ENCODE data around the gene SCN5A.

Gene SCN5A

DNA sequence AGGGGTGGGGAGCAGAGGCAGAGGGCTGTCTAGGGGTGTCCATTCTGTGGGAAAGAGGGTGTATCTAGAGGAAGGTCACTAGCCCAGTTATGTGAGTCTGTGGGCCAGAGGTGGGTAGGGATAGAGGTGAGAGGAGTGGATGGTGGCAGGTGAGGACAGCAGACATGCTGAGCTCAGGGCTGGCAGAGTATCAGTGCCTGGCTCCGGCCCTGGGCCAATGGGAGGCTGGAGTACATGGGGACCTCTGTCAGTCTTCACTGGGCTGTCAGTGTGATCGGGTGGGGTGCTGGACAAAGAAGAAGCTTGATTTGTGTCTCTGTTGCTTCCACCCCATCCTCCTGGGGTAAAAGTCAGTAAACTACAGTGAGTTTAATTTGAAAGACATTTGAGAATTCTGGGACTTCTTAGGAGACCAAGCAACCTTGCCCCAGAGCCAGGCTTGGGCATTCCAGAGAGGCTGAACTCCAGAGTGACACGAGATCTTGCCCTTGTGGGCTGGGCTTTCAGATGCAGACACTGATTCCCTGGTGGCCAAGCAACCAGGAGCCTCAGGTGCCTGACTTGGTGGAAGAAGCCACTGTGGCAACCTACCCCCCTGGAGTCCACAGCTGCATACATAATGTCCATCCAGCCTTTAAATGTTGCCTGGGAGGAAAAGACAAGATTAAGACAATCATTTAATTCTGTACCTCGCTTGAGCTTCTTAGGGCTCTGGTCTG is 92.7 kb downstream of the SCN5A start:
- no peak for DNase-seq

DNA sequence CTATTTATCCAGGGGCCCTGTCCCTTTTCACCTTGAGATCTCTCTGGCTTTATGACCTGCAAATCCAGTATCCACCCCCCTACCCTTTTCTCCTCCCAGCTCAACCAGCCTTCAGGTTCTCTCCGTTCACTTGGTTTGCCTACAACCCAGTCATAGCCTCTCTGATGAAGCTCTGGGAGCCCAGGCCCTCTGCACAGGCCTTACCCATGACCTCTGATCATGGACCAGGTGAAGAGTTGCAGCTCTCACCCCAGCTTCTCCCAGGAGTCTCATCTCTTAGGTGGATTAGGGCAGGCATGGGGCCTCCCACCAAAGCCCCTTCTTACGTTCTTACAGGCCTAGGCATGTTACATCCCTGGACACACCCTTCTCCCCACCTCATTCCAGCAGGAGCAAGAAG is 93.6 kb downstream of the SCN5A start:
- no peak for DNase-seq

DNA sequence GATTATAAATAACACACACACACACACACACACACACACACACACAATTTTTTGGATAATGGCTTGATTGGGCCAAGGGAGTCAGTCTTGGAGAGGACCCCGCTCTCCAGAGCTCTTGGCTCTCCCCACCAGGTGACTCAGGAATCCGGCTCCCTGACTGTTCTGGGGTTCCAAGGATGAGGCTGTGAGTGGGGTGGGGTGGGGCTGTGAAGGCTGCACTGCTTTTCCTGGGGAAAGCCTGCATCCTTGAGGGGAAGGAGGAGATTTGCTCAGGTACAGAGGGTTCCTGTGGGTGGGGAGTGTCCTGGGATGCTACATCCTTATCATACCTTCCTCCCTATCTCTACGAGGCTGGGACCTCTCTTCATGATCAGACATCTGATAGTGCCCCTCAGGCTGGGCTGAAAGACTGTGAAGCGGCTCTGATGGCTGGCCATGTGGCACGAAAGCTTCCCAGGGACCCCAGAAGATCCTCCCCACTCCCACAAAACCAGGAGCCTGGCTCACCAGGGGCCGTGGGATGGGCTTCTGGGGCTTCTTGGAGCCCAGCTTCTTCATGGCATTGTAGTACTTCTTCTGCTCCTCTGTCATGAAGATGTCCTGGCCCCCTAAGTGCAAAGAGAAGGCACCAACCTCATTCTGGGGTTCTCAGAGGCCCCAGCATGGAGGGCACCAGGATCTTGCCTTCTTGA is 94.2 kb downstream of the SCN5A start:
- DNase-seq: no peak

DNA sequence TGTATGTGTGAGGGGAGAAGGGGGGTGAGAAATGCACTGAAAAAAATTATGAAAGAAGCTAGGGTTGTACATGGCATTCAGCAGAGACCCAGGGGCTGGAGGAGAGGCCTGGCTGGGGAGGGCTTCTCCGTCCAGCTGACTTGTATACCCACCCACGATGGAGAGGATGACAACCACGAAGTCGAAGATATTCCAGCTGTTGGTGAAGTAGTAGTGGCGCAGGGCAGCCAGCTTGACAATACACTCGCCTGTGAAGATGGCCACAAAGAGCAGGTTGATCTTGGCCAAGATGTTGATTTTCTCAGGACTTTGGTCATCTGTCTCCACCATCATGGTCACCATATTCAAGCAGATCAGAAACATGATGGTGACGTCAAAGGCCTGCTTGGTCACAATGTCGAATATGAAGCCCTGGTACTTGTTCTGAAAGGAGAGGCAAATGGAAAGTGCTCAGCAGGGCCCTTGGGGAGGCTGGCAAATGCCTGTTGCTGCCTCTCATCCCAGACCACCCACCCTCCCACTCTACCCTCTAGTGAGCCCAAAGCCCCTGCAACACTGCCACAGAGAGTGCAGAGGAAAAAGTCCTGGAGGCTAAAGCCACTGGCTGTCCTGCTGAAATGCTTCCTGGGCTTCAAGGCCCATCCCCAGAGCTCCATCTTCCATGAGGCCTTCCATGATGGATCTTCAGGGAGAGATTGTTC is 95.2 kb downstream of the SCN5A start:
- DNase-seq: no peak

DNA sequence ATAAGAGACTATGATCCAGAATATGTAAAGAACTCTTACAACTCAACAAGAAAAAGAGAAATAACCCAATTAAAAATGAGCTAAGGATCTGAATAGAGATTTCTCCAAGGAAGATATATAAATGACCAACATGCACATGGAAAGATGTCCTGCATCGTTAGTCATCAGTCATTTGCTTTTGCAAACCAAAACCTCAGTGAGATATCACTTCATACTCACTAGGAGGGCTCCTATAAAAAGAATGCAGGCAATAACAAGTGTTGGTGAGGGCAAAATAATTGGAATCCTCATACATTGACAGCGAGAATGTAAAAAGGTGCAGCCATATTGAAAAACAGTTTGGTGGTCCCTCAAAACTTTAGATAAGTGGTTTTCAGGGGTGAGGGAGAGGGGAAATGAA is 96.4 kb downstream of the SCN5A start:
- no peak for DNase-seq

DNA sequence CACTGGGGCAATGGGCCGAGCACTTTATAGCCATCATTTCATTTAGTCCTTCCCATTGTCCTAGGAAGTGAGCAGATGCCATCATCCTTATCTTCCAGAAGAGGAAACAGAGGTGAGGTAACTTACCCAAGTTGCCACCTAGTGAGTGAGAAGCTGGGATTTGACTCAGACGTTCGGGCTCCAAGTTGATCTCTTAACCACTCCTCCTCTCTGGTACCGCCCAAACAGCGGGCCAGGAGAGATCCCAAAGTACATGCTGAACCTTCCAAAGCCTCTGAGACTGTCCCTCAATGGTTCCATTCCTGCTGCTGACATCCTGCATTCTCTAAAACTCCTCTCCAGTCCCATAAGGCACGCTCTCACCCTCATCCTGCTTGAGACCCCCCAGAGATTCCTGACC is 97.1 kb downstream of the SCN5A start:
- DNase-seq: no peak

DNA sequence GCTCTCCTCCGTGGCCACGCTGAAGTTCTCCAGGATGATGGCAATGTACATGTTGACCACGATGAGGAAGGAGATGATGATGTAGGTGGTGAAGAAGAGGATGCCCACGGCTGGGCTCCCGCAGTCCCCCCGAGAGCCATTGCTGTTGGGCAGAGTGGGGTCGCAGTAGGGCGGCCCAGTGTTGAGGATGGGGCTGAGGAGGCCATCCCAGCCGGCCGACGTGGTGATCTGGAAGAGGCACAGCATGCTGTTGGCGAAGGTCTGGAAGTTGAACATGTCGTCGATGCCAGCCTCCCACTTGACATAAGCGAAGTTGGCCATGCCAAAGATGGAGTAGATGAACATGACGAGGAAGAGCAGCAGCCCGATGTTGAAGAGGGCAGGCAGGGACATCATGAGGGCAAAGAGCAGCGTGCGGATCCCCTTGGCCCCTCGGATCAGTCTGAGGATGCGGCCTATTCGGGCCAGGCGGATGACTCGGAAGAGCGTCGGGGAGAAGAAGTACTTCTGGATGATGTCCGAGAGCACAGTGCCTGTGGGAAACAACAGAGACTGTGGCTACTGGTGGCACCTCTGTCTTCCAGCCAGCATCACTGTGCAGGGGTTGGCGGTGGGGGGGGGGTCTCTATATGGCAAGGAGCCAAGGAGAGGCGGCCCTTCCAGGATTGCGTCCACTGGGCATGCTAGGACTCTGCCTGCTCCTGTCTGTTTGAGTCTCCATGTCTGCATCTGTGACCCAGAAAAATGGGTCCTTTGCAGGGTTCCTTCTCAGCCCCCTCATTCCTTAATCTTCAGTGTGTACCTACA is 98.3 kb downstream of the SCN5A start:
- DNase-seq: no peak

DNA sequence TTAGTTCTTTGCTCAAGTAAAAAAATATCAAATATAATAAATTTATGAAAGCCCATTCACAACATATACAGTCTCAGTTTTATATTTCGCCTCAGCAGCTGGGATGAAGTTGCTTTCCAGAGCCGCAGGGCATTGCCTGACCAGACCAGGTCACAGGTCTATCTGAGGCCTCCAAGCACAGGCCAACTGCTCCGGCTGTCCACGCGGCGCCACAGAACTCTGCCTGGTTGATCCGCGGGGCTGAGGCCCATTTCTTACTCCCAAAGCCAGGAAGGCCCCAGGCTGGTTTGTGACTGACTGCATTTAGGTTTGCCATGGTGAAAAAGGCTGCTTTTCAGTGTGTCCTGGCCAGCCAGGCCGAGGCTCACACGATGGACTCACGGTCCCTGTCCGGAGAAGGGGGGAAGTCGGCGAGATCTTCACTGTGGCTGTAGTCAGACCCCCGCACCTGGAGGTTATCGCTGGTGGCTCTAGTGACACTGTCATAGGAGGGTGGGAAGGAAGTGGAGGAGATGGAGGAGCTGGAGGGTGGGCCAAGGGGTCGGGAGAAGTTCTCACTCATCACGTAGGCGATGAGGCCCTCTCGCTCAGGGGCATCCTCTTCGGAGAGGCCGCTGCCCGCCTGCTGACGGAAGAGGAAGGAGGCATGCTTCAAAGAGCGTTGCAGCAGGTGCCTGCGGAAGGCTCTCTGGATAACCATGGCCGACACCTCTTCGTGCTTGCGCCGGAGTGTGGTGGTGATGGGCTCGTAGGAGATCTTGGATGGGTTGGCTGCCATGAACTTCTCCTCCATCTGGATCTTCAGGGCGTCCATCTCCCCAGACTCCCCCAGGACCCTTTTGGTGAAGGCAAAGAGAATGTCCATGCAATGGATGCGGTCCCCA is 99.3 kb downstream of the SCN5A start:
- no peak for DNase-seq

DNA sequence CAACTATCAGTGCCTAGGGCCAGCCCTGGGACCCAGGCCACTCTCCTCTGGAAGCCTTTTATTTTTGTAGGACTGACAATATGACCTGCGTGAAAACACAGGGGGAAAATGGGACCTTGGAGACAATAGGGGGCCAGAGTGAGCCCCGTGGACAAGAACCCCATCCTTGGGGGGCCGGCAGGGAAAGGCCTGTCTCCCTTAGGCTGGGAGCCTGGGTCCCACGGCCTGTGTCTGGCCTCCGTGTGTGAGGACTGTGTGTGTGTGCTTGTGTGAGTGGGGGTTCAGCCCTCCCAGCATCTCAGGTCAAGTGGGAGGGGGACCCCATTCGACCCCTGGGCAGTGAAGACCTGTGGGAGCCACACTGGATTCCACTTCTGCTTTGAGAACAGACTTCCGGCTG is 100.0 kb downstream of the SCN5A start:
- no peak for DNase-seq

DNA sequence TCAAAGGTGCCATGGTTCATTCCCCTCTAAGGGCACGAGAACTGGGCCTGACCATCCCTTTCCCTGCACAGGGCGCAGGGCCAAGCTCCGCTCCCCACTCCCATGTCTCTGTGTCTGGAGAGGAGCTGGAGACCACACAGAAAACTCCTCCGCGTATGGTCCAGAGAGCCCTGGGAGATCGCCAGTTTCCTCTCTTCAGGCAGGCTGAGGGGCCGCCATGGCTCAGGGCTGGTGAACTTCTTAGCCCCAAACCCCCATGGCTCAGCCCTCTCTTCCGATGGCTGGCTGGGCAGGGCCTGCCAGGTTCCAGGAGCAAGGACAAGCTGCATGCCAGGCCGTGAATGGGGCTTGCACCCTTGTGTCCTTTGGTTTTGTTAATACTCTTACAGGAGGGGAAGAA is 100.4 kb downstream of the SCN5A start:
- no peak for DNase-seq

DNA sequence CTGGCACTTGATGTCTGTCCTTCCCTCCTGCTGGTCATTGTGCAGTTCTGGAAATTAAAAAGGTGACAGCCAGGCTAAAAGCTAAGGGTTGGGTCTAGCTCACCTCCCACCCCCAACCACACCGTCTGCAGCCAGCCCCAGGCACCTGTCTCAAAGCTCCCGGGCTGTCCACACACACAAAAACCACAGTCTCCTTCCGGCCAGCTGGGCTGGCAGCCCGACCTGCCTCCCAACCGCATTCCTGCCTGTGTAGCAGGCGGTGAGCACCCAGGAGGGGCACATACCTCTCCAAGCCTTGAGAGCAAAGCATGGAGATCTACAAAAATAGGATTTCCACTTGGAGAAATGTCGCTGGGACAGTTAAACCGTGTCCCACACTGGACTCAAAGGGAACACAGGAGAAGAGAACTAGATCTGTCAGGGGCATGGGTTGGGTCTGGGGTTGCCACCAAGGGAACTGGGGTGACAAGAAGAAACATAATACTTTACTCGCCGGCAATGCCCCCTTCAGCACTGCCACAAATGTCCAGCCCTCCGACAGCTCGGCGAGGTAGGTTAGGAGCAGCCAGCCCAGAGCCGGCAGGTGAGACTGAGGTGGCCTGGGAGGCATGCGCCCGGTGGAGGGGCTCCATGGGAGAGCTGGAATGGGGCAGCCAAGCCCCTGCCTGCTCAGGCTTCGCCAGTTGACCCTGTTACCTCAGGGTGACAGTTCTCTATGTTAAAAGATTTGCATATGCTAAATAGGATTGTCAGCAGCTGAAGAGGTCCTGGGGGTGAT is 101.1 kb downstream of the SCN5A start:
- no peak for DNase-seq

DNA sequence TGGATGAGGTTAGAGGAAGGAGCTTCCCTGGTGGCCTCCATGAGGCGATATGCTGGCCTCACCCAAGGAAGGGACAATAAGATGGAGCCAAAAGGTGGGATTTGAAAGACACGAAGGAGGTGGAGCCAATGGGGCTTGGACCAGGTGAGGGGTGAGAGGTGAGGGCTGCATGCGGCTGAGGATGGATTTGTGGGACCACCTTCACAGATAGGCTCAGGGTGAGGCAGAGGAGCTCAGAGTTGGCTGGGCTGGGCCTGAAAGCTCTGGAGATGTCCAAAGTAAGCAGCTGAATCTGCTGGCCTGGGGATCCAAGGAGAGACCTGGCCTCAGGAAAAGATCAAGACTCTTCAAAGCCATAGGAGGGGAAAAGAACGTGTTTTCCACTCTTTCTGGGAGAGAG is 103.5 kb downstream of the SCN5A start:
- no peak for DNase-seq

DNA sequence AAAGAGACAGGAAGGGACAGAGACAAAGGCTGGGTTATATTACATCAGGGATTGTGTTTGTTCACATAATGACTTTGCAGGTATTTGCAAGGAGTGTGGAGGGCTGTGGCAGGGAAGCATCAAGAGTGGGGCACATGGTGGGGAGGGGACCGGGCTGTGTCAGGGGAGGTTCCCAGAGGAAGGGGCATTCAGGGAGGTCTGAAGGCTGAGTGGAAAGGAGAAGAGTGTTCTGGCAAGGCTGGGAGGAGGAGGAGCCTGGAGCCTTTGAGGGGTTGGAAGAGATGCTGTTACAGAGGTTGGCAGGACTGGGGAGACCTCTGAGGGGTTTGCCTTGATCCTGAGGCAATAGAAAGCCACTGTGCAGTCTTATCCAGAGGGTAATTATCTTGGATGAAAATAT is 103.9 kb downstream of the SCN5A start:
- DNase-seq: no peak

DNA sequence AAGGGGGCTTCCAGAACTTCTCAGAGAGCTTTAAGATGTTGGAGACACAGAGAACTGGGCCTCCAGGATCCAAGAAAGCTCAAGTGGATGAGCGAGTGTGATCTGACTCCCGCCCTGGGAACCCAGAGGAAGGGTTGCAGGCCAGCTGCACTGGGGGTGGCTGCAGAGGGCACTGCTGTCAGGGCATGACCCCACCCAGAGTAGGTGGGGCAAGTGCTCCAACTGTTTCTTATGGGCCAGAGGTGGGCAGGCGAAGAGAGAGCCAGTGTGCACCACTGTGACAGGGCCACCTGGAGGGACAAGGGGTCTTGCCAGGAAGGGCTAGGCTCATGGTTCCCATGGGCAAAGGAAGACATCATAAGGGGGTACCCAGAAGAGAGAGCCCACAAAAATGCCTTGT is 104.6 kb downstream of the SCN5A start:
- DNase-seq: no peak

DNA sequence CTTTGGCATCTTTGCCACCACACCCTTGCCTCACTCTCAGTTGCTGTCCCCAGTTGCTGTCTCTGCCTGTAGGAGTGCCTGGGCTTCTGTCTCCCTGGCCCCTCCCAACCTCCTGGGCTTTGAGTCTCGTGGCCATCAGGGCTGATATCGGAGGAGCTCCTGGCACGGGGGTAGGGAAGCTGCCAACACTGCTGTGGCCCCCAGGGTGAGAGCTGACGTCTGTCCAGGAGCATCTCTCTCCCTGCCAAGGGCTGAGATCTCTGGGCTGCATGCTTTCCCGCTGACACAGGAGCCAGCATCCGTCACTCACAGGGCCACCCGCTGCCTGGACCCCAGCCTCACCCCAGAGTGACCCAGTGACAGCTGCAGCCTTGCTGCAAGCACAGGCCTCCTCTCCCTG is 105.9 kb downstream of the SCN5A start:
- DNase-seq: no peak

DNA sequence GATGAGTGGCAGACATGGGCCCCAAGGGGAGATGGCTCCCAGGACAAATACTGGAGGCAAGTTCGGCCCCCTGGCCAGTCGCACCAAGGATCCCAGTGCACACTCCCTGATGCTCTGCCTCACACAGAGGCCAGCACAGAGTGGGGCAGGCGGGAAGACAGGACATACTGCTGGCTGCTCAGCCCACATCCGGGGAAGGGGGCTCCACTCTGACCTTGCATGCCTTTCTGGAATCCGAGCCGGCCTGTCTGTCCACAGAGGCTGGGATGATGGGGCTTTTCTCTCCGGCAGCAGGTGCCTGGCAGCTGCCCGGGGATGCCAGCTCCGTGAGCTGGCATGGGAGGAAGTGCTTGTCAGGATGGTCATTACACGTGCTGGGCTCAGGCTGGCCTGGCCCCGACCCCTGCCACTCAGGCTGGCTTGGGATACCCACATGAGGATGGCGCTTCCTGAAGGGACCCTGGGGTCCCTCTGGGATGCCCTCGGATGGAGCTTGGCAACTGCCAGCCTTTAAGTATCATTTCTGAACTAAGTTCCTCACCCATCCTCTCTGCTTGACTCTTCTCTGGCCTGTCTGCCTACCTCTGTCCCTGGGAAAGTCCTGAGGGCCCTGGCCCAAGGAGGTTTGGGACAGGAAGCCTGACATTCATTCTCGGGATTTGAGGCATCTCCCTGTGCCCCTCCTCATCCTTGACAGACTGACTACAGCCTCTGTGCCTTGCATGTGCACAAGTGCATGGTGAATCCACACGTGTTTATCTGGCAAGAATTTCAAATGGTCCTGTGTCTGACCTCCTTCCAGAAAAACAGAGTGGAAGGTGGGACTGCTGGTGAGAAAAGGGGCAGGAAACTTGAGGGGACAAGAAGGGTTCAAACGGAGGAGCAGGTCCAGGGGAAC is 106.8 kb downstream of the SCN5A start:
- DNase-seq: no peak

DNA sequence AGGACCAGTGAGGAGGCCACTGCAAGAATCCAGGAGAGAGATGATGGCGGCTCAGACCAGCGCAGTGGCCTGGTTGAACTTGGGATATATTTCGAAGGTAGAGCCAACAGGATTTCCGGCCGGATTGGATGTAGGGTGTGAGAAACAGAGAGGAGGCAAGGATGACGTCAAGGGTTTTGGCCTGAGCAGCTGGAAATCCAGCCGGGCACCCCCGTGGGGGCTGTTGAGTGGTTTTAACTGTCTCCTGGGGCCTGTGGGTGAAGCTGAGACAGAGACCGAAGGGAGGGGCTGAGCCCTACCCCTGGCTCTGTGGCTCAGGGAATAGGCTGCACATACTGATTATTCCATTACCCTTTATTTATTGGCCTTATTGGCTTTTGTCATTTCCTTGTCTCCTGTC is 107.7 kb downstream of the SCN5A start:
- DNase-seq: peak; percentile 18

DNA sequence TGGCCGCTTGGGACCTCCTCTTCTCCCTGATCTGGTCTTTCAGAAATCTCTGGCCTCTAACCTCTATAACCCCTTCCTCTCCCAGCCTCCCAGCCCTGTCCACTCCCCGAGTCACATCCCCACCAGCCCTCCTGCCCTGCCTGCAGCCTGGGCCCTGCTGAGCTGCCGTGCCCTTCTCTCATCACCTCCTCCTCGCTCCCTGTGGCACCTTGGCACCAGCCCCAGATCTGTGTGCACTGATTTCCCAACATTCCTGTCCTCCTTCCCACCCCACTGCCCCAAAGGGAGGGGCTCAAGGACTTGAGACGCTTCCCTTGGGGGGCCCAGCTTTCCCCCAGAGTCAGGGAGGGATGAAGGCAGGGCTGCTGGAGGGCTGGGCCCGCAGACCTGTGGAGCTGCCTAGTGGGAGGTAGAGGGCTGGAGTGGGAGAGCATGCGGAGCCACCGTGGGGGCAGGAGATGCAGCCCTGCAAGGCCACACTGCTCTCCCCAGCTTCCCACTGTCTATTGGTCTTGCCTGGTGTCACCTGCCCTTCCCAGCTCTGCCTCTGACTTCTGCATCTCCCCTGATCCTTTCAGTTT is 110.6 kb downstream of the SCN5A start:
- DNase-seq: no peak

DNA sequence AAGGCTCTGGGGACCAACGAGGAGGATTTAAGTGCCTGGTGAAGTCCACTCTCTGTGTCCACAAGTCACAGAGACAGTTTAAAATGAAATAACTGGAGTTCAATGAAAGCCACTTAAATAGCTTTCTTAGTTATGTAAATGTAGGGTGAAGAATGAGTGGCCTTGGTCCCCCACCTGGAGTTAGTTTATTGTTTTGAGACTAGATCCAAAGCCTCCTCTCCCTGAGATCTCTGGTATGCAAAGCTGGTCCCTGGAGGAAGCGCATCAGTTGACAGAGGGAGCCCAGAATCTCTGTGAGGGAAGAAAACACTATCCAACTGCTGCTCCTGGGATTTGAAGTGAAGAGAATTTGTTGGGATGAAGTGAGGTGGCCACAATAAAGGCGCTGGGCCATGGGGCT is 112.8 kb downstream of the SCN5A start:
- no peak for DNase-seq

DNA sequence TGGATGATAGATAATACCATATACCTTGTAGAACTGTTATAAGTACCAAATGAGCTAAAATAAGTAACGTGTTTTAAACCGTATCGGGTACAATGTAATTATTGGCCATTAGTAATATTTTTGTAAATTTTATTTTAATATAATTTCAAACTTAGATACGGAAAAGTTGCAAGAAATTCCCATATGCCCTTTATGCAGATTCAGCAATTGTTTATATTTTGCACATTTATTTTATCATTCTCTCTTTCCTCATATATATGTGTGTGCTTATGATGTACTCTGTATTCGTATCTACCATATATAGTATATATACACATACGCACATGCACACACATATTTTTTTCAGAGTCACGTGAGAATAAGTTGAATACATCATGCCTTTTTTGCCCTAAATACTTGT is 114.9 kb downstream of the SCN5A start:
- no peak for DNase-seq

Measured in eye (tissue), 1 donor.